IMR-90 (cell line): ENCODE results near the gene ADCY1. TPM values are rescaled to one million over a fixed set of nuclear protein-coding genes. Genes with fewer than 3 reads are reported as not detected.

ENCODE experiments used
- ATAC-seq: fragments of 200-7000 bp; cut with Tn5 transposase; 2 replicates; pipeline ENCODE4 v1.9.1; 2020; ENCODE audit warnings: low read depth, mild to moderate bottlenecking, moderate library complexity
- BruUV-seq: library from RNA; stranded (reverse); fragments of 400-500 nt; replicated peaks from 2 replicates; lab custom pipeline; 2021; lab: Mats Ljungman, UMichigan
- CTCF ChIA-PET: fragments of 300-600 bp; formaldehyde crosslinking; extraction: SDS; loops from one replicate; lab custom pipeline; 2021; ENCODE audit warnings: antibody characterized with exemption; lab: Yijun Ruan, JAX
- POLR2A ChIA-PET: fragments of 300-600 bp; sonication (Branson Sonifier 250); formaldehyde crosslinking; loops from one replicate; lab custom pipeline; 2022; ENCODE audit warnings: antibody characterized with exemption; ENCODE audit not compliant: unreplicated experiment; lab: Charles Lee
- DNase-seq: peaks from one replicate; pipeline ENCODE4 v3.0.0; 2013
- H2AFZ ChIP-seq: replicated peaks from 2 replicates; pipeline ENCODE3; 2013; ENCODE audit warnings: low read length, mild to moderate bottlenecking; ENCODE audit not compliant: poor library complexity
- H2AK5ac ChIP-seq: 2 replicates; pipeline ENCODE4 v1.6.1; 2013; ENCODE audit warnings: low read depth, low read length, inconsistent platforms
- H2AK9ac ChIP-seq: replicated peaks from 2 replicates; pipeline ENCODE3; 2013; ENCODE audit warnings: mild to moderate bottlenecking, low read depth, low read length, moderate library complexity; ENCODE audit not compliant: poor library complexity
- H2BK120ac ChIP-seq: 2 replicates; pipeline ENCODE4 v1.6.1; 2013; ENCODE audit warnings: low read depth, low read length, inconsistent platforms
- H2BK15ac ChIP-seq: 3 replicates; pipeline ENCODE4 v1.6.1; 2013; ENCODE audit warnings: low read depth, low read length, inconsistent platforms
- H2BK20ac ChIP-seq: 2 replicates; pipeline ENCODE4 v1.6.1; 2013; ENCODE audit warnings: low read depth, mild to moderate bottlenecking, inconsistent platforms, low read length, moderate library complexity
- H2BK5ac ChIP-seq: 2 replicates; pipeline ENCODE4 v1.6.1; 2013; ENCODE audit warnings: mild to moderate bottlenecking, low read depth, low read length, inconsistent platforms; ENCODE audit not compliant: poor library complexity, severe bottlenecking
- H3K14ac ChIP-seq: replicated peaks from 2 replicates; pipeline ENCODE4 v1.6.1; 2013; ENCODE audit warnings: low read depth, low read length, inconsistent platforms
- H3K18ac ChIP-seq: 2 replicates; pipeline ENCODE4 v1.6.1; 2013; ENCODE audit warnings: low read depth, low read length, control low read depth
- H3K23ac ChIP-seq: 2 replicates; pipeline ENCODE4 v1.6.1; 2013; ENCODE audit warnings: low read depth, low read length, inconsistent platforms
- H3K27ac ChIP-seq: 2 replicates; pipeline ENCODE4 v1.5.1; 2013; ENCODE audit warnings: mild to moderate bottlenecking, control low read depth, low read length; ENCODE audit not compliant: insufficient read depth
- H3K27me3 ChIP-seq: 2 replicates; pipeline ENCODE4 v1.6.1; 2013; ENCODE audit warnings: low read length; ENCODE audit not compliant: control insufficient read depth, insufficient read depth
- H3K36me3 ChIP-seq: 2 replicates; pipeline ENCODE4 v1.6.1; 2013; ENCODE audit warnings: low read length, mixed read lengths; ENCODE audit not compliant: control insufficient read depth, insufficient read depth
- H3K4ac ChIP-seq: 2 replicates; pipeline ENCODE4 v1.6.1; 2013; ENCODE audit warnings: low read depth, low read length, inconsistent platforms
- H3K4me1 ChIP-seq: 2 replicates; pipeline ENCODE4 v1.6.1; 2013; ENCODE audit warnings: low read length, mixed read lengths; ENCODE audit not compliant: control insufficient read depth, insufficient read depth
- H3K4me2 ChIP-seq: 2 replicates; pipeline ENCODE4 v1.6.1; 2013; ENCODE audit warnings: low read depth, mild to moderate bottlenecking, control low read depth, low read length, moderate library complexity
- H3K4me3 ChIP-seq: 2 replicates; pipeline ENCODE4 v1.5.1; 2013; ENCODE audit warnings: low read depth, mild to moderate bottlenecking, control low read depth, low read length, moderate library complexity; ENCODE audit not compliant: insufficient read depth
- H3K56ac ChIP-seq: 2 replicates; pipeline ENCODE4 v1.6.1; 2013; ENCODE audit warnings: low read length, inconsistent platforms; ENCODE audit not compliant: insufficient read depth; ENCODE audit errors: extremely low read depth
- H3K79me1 ChIP-seq, 2 experiments: 2 replicates each; pipeline ENCODE4 v1.6.1; 2013; ENCODE audit warnings: low read length in 2 of 2, inconsistent platforms in 1 of 2, low read depth in 1 of 2
- H3K9ac ChIP-seq: 2 replicates; pipeline ENCODE4 v1.6.1; 2013; ENCODE audit warnings: low read depth, low read length, control low read depth
- H3K9me1 ChIP-seq: 2 replicates; pipeline ENCODE4 v1.6.1; 2013; ENCODE audit warnings: low read length, inconsistent platforms; ENCODE audit not compliant: insufficient read depth
- H3K9me3 ChIP-seq: 2 replicates; pipeline ENCODE4 v1.6.1; 2013; ENCODE audit warnings: low read length; ENCODE audit not compliant: control insufficient read depth, insufficient read depth
- H4K20me1 ChIP-seq: 2 replicates; pipeline ENCODE4 v1.6.1; 2013; ENCODE audit warnings: low read length, inconsistent platforms; ENCODE audit not compliant: insufficient read depth
- H4K5ac ChIP-seq: 2 replicates; pipeline ENCODE4 v1.6.1; 2013; ENCODE audit warnings: mild to moderate bottlenecking, low read depth, low read length, control low read depth
- H4K8ac ChIP-seq, 2 experiments: 2 replicates each; pipeline ENCODE4 v1.6.1; 2013; ENCODE audit warnings: low read depth in 2 of 2, low read length in 2 of 2, control low read depth in 1 of 2, inconsistent platforms in 1 of 2
- H4K91ac ChIP-seq: 2 replicates; pipeline ENCODE4 v1.6.1; 2013; ENCODE audit warnings: low read depth, low read length, inconsistent platforms; ENCODE audit not compliant: insufficient read depth
- BHLHE40 ChIP-seq: fragments of 150-350 bp; IDR thresholded peaks from 2 replicates; pipeline ENCODE4 v1.6.1; 2016; ENCODE audit warnings: mild to moderate bottlenecking, low read depth, low read length
- CEBPB ChIP-seq: IDR thresholded peaks from 2 replicates; pipeline ENCODE4 v1.6.1; 2012; ENCODE audit warnings: low read depth, low read length, improper control_type of control experiment
- FOS ChIP-seq: fragments of 150-350 bp; IDR thresholded peaks from 2 replicates; pipeline ENCODE4 v1.6.1; 2016; ENCODE audit warnings: low read depth, low read length
- MAFK ChIP-seq: IDR thresholded peaks from 2 replicates; pipeline ENCODE4 v1.6.1; 2012; ENCODE audit warnings: low read depth, low read length, improper control_type of control experiment
- MAZ ChIP-seq: IDR thresholded peaks from 2 replicates; pipeline ENCODE4 v1.6.1; 2012; ENCODE audit warnings: low read depth, mild to moderate bottlenecking, low read length, improper control_type of control experiment, moderate library complexity, borderline replicate concordance
- MXI1 ChIP-seq: IDR thresholded peaks from 2 replicates; pipeline ENCODE4 v1.6.1; 2012; ENCODE audit warnings: low read depth, mild to moderate bottlenecking, low read length, moderate library complexity, borderline replicate concordance
- NFE2L2 ChIP-seq: fragments of 150-350 bp; IDR thresholded peaks from 2 replicates; pipeline ENCODE4 v1.6.1; 2016; ENCODE audit warnings: low read depth, mild to moderate bottlenecking, low read length
- POLR2A ChIP-seq: IDR thresholded peaks from 2 replicates; pipeline ENCODE4 v1.6.1; 2012; ENCODE audit warnings: mild to moderate bottlenecking, low read depth, low read length
- USF2 ChIP-seq: fragments of 150-350 bp; IDR thresholded peaks from 2 replicates; pipeline ENCODE4 v1.6.1; 2017; ENCODE audit warnings: mild to moderate bottlenecking, antibody characterized with exemption, low read length, low read depth
- WGBS, 2 experiments: methylation state at CpG; one replicate each; pipeline versions ENCODE4 v1.1.5 to v1.1.7; 2013; ENCODE audit warnings: missing lambda C conversion rate in 2 of 2; ENCODE audit not compliant: insufficient read length in 1 of 2; ENCODE audit errors: extremely low coverage in 2 of 2; 5-methylcytosine and 5-hydroxymethylcytosine counted together
- dilution Hi-C: fragments of 300-500 bp; cut with HindIII; formaldehyde crosslinking; loops from one replicate; pipeline ENCODE4 v1.14.3; 2018; ENCODE audit warnings: low sequenced_read_pairs; ENCODE audit not compliant: unreplicated experiment
- in situ Hi-C: fragments of 300-500 bp; cut with MboI; formaldehyde crosslinking; loops from 3 replicates; pipeline ENCODE4 v1.14.3; 2019; ENCODE audit warnings: low sequenced_read_pairs, inconsistent platforms, mixed read lengths
- intact Hi-C: fragments of 100-400 bp; cut with micrococcal nuclease; formaldehyde crosslinking; loops from 2 replicates; pipeline ENCODE4 v1.10.0; 2022
- polyA plus RNA-seq, 3 experiments: library from polyadenylated mRNA; depleted of rRNA; stranded (reverse); fragments of >200 nt; gene quantifications; 2 replicates each; pipeline ENCODE4 v1.2.3, GENCODE V29; 2012; ENCODE audit warnings: low replicate concordance in 1 of 3
- total RNA-seq: library from RNA; depleted of rRNA; stranded (reverse); fragments of >200 nt; gene quantifications from 2 replicates; pipeline ENCODE4 v1.2.3, GENCODE V29; 2012

Gene ADCY1
- total and polyA plus RNA-seq, 2 of the 4 experiments (the other 2 are of a cell fraction), result 0.18 to 0.24 TPM

DNA sequence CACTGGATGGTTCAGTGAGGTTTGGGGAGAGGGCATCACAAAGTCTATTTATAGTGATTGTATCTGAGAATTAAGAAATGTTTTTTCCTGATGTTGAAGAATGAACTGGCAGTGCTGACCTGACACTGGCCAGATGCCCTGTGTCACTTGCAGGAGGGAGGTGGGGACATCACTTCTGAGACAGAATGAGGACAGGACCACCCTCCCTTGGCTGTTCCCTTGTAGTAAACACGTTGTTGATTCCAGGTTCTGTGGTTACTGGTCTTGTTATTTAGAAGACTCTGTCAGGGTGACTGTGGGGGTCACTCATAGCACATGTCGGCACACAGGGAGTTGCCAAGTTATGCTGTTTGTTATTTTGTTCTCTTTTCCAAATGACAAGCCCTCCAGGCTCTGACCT, 126.4 kb downstream of the ADCY1 start:
- Histone ChIP-seq H3K4me2 (no peak overlapping the region), H2AK5ac (no peak overlapping the region), H2BK5ac (no peak overlapping the region), H3K4me3 (no peak overlapping the region), H2AK9ac (no peak overlapping the region), H2BK120ac (no peak overlapping the region), H3K9me3 (no peaks in the 10 kb centered on the region), H3K18ac (no peak overlapping the region), H2BK15ac (no peak overlapping the region), H3K79me1 (no peaks in the 10 kb centered on the region), H3K36me3 (no peaks in the 10 kb centered on the region), H3K4ac (no peak overlapping the region), H2BK20ac (no peak overlapping the region), H4K8ac (no peak overlapping the region), H3K4me1 (peaks cover 2% of the 10 kb centered on the region; the same call in 1 of the 2 replicates), H3K56ac (no peak overlapping the region), H3K9ac (no peak overlapping the region), H3K9me1 (no peaks in the 10 kb centered on the region), H4K5ac (no peak overlapping the region), H2AFZ (no peak overlapping the region), H3K14ac (no peak overlapping the region), H3K27me3 (peaks cover 17% of the 10 kb centered on the region), H3K23ac (no peak overlapping the region), H4K20me1 (no peaks in the 10 kb centered on the region), H3K27ac (no peak overlapping the region), H4K91ac (no peak overlapping the region)
- dilution Hi-C loops (no loop called here), intact Hi-C loops (no loop called here), in situ Hi-C loops (no loop called here)
- ATAC-seq (no peak), DNase-seq (no peak)
- CTCF ChIA-PET, result no interaction called here
- WGBS, 2 experiments, result no CpG with 5 or more reads among the region's 2 CpGs
- POLR2A ChIA-PET, result no interaction called here
- TF ChIP-seq FOS (no peak), MXI1 (no peak), CEBPB (no peak), USF2 (no peak), POLR2A (no peak), MAFK (no peak), BHLHE40 (no peak), NFE2L2 (no peak), MAZ (no peak)
- no TSS peak for BruUV-seq
